Hepatocyte (in vitro differentiated cells): ENCODE results near the gene AP3D1.

Source experiments
- CTCF ChIP-seq: fragments of 200-600 bp; sonication (generic); IDR thresholded peaks from 2 replicates; pipeline ENCODE4 v1.5.1; 2016; ENCODE audit warnings: antibody characterized with exemption, mild to moderate bottlenecking; ENCODE audit not compliant: poor library complexity
- EZH2 ChIP-seq: fragments of 200-600 bp; sonication (generic); IDR thresholded peaks from 2 replicates; pipeline ENCODE4 v1.6.1; 2016; ENCODE audit warnings: antibody characterized with exemption, mild to moderate bottlenecking, borderline replicate concordance
- EZH2phosphoT487 ChIP-seq: fragments of 200-600 bp; sonication (generic); IDR thresholded peaks from one replicate; pipeline ENCODE4 v1.6.1; 2018; ENCODE audit warnings: antibody characterized with exemption, mild to moderate bottlenecking, low read depth, moderate library complexity; ENCODE audit not compliant: unreplicated experiment, severe bottlenecking

GRCh38 chr19:2111425-2111824 lies 39.9 kb downstream of the AP3D1 start:
- TF ChIP-seq CTCF = no peak
- no peak for TF ChIP-seq EZH2phosphoT487
- TF ChIP-seq EZH2 = no peak
